Left kidney (tissue), 8 donors: Measurements from ENCODE around the gene ASRGL1. TPM values are rescaled to one million over a fixed set of nuclear protein-coding genes. Genes with fewer than 3 reads are reported as not detected.
"Not testable (repeated sequence)": the region's sequence is repeated elsewhere in the genome, so short reads cannot be mapped to it uniquely, and the experiment has no call there.

Experiments
- DNase-seq: peaks from one replicate; pipeline ENCODE4 v3.0.0-alpha.2; 2013
- long read RNA-seq, 8 donors: transcript quantifications; one replicate each; lab custom pipeline, GENCODE V29; 2026
- polyA plus RNA-seq: library from polyadenylated mRNA; unstranded; fragments of 120-200 nt; gene quantifications from one replicate; pipeline ENCODE4 v1.2.1, GENCODE V29; 2013; ENCODE audit not compliant: insufficient read length

ASRGL1 gene
- polyA plus RNA-seq, result 60.7 TPM
- long read RNA-seq, donor 1, transcript ASRGL1-202 (7 exons, 2,270 nt), result minor isoform, 8 of 66 reads
- long read RNA-seq, donor 1, transcript ASRGL1-201 (7 exons, 2,182 nt), result major isoform, 32 of 66 reads
- long read RNA-seq, donor 1, partial matches to known transcripts, result 13 of 66 reads
- long read RNA-seq, donor 1, other reads (novel, unspliced or antisense), result 0 of 66 reads
- long read RNA-seq, donor 2, transcript ASRGL1-201 (7 exons, 2,182 nt), result major isoform, 8 of 12 reads
- long read RNA-seq, donor 2, partial matches to known transcripts, result 0 of 12 reads
- long read RNA-seq, donor 2, other reads (novel, unspliced or antisense), result 0 of 12 reads
- long read RNA-seq, donor 3, transcript ASRGL1-201 (7 exons, 2,182 nt), result major isoform, 13 of 33 reads
- long read RNA-seq, donor 3, partial matches to known transcripts, result 15 of 33 reads
- long read RNA-seq, donor 3, other reads (novel, unspliced or antisense), result 0 of 33 reads
- long read RNA-seq, donor 4, partial matches to known transcripts, result 0 of 1 reads
- long read RNA-seq, donor 4, other reads (novel, unspliced or antisense), result 0 of 1 reads
- long read RNA-seq, donor 5, transcript ASRGL1-201 (7 exons, 2,182 nt), result major isoform, 22 of 45 reads
- long read RNA-seq, donor 5, transcript ASRGL1-210 (4 exons, 639 nt), result minor isoform, 5 of 45 reads
- long read RNA-seq, donor 5, transcript ASRGL1-202 (7 exons, 2,270 nt), result minor isoform, 5 of 45 reads
- long read RNA-seq, donor 5, partial matches to known transcripts, result 12 of 45 reads
- long read RNA-seq, donor 5, other reads (novel, unspliced or antisense), result 0 of 45 reads
- long read RNA-seq, donor 6, transcript ASRGL1-201 (7 exons, 2,182 nt), result major isoform, 5 of 9 reads
- long read RNA-seq, donor 6, partial matches to known transcripts, result 0 of 9 reads
- long read RNA-seq, donor 6, other reads (novel, unspliced or antisense), result 0 of 9 reads
- long read RNA-seq, donor 7, transcript ASRGL1-201 (7 exons, 2,182 nt), result major isoform, 13 of 20 reads
- long read RNA-seq, donor 7, transcript ASRGL1-211 (6 exons, 1,161 nt), result minor isoform, 5 of 20 reads
- long read RNA-seq, donor 7, partial matches to known transcripts, result 0 of 20 reads
- long read RNA-seq, donor 7, other reads (novel, unspliced or antisense), result 0 of 20 reads
- long read RNA-seq, donor 8, transcript ASRGL1-201 (7 exons, 2,182 nt), result major isoform, 11 of 14 reads
- long read RNA-seq, donor 8, partial matches to known transcripts, result 0 of 14 reads
- long read RNA-seq, donor 8, other reads (novel, unspliced or antisense), result 0 of 14 reads

DNA sequence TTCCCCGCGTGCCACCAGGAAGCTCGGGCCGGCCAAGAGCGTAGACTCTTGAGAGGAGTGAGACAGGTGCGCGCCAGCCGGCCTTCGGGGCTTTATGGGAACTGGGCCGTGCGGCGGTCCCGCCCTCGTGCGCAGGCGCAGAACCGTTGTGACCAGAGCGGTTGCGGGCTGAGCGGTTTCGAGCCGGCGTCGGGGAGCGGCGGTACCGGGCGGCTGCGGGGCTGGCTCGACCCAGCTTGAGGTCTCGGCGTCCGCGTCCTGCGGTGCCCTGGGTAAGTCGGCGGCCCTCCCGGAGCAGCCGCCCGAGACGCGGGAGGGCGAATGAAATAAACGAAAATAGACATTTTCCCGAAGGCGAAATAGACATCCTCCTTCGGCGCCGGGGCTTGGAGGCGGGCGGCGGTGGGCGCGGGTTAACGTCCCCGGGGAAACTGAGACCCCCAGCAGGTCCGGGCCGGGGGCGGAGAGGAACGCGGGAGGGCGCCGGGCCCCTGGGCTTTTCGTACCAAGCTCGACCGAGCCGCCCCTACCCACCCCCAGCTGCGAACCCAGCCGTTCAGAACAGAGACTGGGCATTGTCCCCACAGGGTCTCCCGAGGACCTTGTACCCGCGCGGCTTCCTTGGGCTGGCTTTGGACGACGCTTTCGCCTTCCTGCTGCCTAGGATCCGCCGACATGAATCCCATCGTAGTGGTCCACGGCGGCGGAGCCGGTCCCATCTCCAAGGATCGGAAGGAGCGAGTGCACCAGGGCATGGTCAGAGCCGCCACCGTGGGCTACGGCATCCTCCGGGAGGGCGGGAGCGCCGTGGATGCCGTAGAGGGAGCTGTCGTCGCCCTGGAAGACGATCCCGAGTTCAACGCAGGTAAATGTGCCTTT is at the start of gene ASRGL1:
Gene ASRGL1, plus strand, starts transcription at position 146 of the 879 bp plus-strand sequence. Its CDS starts 530 bp downstream, at position 676.
- peak; percentile 83 for DNase-seq

DNA sequence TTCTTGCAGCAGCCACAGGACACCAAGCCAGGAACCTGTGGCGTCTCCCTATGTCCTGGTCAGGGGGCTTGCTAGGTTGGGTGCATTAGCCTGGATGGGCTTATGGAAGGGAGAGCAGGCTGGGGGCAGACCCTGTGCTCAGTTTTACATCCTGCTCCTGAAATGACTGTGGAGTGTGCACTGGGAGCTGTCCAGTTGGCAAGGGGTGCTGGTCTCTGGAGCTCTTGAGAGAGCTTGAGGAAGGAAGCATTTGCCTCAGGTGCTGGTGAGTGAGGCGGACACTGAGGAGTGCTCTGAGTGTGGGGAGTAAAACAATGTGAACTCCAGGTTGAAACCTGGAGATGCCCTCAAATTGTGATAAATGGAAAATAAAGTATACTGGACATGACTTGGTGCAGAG is 41.7 kb upstream of the ASRGL1 start:
- DNase-seq, result peak; percentile 65

DNA sequence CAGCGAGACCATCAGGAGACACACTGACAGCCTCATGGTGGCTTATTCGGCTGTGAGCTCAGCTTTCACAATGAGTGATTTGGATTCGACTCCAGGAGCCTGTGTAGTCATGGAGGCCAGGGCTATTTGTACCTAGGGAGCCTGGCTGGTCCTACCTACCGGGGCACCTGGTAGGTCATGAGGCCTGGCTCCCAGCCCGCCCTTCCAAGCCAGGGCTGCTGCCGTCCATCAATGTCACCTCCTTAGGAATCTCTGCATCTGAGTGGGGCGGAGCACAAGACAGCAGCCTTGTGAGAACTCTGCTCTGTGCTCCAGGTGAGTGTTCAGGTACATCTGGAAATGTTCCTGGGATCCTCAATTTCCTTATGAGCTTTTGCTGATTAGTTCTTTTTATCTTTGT is 38.3 kb upstream of the ASRGL1 start, which contains the start of gene SCGB1D4:
Gene SCGB1D4, minus strand, starts transcription at position 101 of the 400 bp plus-strand sequence. Its CDS starts 65 bp downstream, at position 36.
- DNase-seq, result no peak

DNA sequence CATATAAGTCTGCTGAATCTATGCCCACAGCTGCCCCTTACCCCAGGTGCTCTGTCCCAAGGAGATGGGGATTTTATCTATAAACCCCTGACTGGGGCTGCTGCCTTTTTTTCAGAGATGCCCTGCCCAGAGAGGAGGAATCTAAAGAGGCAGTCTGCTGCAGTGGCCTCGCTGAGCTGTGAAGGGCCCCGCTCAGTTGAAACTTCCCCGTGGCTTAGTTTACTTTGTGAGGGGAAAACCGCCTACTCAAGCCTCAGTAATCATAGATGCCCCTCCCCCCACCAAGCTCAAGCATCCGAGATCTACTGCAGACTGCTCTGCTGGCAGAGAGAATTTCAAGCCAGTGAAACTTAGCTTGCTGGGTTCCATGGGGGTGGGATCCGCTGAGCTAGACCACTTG is 31.0 kb upstream of the ASRGL1 start:
- DNase-seq, result no peak

DNA sequence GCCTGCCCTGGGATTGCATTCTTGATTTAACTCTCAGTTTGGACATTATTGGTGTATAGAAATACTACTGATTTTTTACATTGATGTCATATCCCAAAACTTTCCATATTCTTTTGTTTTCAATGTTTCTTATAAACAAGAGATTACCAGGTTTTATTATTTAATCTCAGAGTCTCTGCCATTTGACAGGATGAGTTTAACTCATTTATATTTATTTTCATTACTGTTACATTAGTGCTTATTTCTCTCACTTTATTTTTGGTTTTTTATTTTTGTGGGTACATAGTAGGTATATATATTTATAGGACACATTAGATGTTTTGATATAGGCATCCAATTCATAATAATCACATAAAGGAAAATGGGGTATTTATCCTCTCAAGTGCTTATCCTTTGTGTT is 29.3 kb upstream of the ASRGL1 start:
- DNase-seq, result no peak

DNA sequence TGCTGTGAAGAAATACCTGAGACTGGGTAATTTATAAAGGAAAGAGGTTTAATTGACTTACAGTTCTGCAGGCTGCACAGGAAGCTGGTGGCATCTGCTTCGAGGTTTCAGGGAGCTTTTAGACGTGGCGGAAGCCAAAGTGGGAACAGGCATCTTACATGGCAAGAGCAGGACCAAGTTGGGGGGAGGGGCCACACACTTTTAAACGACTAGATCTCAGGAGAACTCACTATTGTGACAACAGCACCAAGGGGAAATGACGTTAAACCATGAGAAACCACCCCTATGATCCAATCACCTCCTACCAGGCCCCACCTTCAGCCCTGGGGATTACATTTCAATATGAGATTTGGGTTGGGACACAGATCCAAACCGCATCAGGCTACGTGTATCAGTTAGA is 27.3 kb upstream of the ASRGL1 start:
- DNase-seq, result no peak

DNA sequence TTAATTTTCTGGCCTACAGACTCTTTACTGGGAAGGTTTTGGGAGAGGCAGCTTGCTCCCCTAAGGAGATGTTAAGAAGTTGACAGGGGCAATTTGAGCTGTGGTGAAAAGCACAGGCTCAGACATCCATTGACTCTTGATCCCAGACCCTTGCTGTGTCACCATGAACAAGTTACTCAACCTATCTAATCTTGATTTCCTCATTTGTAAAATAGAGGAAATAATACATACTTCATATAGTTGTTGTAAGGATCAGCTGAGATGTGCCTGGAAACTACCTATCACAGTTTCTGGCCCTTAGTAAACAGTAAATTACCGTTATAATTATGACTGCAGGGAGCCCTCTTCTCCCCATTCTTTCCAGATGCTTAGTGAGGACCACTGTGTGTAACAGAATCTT is 21.8 kb upstream of the ASRGL1 start:
- no peak for DNase-seq

DNA sequence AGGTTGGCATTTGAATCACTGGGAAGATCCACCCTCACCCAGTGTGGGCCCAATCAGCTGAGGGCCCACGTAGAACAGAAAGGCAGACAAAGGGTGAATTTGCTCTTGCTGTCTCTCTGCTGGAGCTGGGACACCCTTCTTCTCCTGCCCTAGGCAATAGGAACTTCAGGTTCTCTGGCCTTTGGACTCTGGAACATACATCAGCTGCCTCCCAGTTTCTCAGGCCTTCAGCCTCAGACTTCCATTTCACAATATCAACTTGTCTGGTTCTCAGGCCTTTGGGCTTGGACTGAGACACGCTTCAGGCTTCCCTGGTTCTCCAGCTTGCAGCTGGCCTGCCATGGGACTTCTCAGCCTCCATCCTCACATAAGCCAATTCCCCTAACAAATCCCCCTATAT is 14.7 kb upstream of the ASRGL1 start:
- DNase-seq, result no peak

DNA sequence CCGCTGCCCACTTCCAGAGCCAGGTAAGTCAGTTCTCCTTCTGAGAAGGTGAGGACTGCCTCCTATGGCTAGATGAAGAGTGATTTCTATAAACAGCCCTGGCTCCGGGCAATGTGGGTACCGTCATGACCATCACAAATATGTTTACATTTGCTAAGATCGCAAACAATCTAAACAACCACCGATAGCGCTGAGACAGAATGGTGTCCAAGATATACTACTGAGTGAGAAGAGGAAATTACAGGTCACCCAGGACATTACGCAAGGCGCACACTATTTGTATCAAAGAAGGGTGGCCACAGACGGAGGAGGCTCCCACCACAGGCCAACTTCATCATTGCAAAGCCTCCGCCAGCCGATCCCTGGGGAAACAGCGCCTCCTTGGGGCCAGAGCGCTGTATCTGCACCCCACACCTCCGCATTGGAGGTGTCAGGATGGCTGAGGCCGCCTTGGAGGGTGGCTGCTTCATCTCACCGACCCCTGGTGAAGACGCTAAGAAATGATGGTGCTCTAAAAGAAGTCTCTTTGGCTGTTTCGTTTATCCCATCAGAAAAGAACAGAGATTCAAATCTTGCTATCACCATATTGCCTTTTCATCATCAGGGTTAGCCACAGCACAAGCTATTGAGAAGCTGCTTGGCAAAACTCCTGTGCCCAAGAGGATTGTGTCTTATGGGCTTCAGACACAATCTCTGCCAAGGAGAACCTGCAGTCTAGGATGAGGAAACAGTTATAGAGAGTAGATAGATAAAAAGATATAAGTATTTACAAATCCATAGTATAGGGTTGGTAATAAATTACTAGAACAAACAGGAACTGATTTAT is 12.3 kb upstream of the ASRGL1 start:
- no peak for DNase-seq

DNA sequence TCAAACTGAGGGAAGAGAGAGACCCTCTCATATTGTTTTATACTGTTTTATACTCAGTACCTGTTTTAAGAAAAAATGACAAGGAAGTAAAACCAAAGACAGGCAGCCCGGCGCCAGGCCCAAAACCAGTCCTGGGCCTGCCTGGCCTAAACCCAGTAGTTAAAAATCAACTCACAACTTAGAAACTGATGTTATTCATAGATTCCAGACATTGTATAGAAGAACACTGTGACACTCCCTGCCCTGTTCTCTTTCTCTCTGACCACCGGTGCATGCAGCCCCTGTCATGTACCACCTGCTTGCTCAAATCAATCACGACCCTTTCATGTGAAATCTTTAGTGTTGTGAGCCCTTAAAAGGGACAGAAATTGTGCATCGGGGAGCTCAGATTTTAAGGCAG is 11.5 kb upstream of the ASRGL1 start:
- not testable (repeated sequence) for DNase-seq

DNA sequence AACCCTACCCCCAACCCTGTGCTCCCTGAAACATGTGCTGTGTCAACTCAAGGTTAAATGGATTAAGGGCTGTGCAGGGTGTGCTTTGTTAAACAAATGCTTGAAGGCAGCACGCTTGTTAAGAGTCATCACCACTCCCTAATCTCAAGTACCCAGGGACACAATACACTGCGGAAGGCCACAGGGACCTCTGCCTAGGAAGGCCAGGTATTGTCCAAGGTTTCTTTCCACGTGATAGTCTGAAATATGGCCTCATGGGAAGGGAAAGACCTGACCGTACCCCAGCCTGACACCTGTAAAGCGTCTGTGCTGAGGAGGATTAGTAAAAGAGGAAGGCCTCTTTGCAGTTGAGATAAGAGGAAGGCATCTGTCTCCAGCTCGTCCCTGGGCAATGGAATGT is 10.5 kb upstream of the ASRGL1 start:
- not testable (repeated sequence) for DNase-seq

DNA sequence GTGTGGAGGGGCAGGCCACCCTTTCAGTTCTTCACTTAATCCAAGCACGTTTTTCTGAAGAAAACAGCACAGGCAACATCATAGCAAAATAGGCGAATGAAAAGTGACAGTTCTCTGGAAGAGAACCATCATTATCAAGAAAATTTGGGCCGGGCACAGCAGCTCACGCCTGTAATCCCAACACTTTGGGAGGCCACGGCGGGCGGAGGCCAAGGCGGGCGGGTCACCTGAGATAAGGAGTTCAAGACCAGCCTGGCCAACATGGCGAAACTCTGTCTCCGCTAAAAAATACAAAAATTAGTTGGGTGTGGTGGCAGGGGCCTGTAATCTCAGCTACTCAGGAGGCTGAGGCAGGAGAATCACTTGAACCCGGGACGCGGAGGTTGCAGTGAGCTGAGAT is 9.7 kb upstream of the ASRGL1 start:
- not testable (repeated sequence) for DNase-seq

DNA sequence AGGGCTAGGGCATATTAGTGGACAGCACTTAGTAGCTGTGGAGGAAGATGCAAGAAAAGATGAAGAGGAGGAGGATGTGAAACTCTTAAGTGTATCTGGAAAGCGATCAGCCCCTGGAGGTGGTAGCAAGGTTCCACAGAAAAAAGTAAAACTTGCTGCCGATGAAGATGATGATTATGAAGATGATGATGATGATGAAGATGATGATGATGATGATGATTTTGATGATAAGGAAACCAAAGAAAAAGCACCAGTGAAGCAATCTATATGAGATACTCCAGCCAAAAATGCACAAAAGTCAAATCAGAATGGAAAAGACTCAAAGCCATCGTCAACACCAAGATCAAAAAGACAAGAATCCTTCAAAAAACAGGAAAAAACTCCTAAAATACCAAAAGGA is 6.0 kb upstream of the ASRGL1 start:
- DNase-seq, result not testable (repeated sequence)

DNA sequence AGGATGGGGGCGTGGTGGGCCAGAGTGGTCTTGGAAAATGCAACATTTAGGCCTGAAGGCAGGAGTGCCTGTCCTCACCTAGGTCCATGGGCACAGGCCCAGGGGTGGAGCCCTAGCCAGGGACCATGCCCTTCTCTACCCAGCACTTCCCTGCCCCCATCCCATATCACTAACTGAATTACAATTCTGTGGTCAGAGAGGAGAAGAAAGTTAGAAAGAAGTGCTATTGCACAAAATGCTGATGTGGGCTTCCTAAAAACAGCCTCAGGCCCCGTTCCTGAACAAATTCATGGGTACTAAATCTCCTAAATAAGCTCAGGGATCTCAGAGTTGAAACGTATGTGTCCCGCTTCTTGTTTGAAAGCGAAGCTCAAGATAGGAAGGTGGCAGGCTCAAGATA is 3.5 kb upstream of the ASRGL1 start:
- DNase-seq, result no peak

DNA sequence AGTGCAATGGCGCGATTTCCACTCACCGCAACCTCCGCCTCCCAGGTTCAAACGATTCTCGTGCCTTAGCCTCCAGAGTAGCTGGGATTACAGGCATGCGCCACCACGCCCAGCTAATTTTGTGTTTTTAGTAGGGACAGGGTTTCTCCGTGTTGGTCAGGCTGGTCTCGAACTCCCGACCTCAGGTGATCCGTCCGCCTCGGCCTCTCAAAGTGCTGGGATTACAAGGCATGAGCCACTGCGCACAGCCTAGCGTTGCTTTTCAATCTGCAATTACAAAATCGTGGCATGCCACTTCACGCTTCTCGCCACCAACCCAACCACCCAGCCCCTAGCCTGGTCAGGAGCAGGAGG is 322 bp upstream of the ASRGL1 start:
- DNase-seq, result not testable (repeated sequence)

DNA sequence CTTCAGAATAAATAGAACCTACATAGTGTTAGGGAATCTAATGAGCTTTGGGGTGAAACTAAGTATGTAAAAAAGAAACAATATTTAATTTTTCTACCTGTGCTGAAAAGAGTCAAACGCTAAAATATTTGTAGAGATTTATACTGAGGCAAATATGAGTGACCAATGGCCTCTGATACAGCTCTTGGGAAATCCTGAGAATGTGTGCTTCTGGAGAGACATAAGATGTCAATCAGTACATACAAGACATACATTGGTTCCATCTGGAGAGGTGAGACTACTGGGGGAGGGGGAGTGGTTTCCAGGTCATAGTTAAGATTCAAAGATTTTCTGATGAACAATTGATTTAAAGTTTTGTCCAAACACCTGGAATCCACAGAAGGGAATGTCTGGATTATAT is 970 bp downstream of the ASRGL1 start:
- no peak for DNase-seq

DNA sequence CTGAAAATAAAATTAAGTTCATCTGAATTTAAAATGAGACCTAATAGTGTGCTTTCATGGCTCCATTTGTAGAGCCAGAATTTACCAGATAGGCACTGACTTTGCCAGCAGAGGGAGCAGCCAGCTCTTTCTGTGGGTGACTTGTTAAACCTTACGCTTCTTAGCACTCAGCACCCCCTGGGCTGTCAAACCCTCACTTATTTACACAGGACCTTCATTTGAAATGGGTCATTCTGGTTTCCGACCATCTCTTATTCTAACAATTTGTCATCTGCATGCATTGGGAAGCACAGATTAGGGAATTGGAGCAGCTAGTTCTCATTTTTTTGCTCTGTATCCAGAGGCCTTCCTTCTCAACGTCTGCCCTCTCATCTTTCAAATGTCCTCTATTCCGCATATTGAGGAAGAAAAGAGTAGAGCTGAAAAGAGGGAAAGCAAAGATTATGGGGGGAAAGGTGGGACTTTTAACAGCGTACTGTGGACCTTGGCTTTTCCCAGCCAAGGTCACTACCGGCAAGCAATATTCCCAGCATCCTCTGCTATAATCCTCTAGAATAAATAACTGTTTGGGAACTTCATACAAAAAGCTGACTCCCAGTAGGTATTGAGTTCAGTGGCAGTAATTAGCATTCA is 3.1 kb downstream of the ASRGL1 start:
- DNase-seq, result peak; percentile 58

DNA sequence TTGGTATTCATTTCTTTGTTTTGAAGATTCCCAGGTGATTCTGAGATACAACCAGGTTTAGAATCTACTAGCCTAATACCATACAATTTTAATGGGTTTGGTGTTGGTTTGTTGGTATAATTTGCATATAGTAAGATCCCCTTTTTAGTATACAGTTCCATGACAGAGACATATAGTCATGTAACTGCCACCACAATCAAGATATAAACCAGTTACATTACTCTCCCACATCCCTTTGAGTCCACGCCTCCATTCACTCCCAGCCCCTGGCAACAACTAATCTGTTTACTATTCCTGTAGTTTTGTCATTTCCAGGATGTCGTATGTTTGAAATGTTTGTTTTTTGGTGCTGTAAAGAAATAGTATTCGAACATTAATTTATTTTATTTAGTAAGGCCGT is 4.3 kb downstream of the ASRGL1 start:
- no peak for DNase-seq

DNA sequence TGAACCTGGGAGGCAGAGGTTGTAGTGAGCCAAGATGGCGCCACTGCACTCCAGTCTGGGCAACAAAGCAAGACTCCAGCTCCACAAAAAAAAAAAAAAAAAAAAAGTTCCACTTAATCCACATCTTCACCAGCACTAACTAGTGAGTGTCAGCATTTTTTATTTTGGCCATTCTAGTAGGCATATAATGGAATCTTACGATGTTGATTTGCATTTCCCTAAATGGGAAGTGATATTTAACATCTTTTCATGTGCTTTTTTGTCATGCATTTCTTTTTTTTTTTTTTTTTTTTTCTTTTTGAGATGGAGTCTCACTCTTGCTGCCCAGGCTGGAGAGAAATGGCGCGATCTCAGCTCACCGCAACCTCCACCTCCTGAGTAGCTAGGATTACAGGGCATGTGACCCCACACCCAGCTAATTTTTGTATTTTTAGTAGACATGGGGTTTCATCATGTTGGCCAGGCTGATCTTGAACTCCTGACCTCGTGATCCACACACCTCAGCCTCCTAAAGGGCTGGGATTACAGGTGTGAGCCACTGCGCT is 6.5 kb downstream of the ASRGL1 start:
- not testable (repeated sequence) for DNase-seq
